Stimulated activated naive CD8-positive, alpha-beta T cell treated with anti-CD3 and anti-CD28 coated beads, Interleukin-15, Interleukin-2, amounts not matched to agents 100 ng/mL and 50 ng/mL, for 24 hours (primary cell): ENCODE data around the gene ZNF423.

ENCODE experiments used
- H3K27ac Mint-ChIP-seq: one replicate; pipeline ENCODE4 v1.8.0; 2021; ENCODE audit warnings: mild to moderate bottlenecking, mixed read lengths
- H3K27me3 Mint-ChIP-seq: one replicate; pipeline ENCODE4 v1.8.0; 2021; ENCODE audit warnings: mixed read lengths
- H3K36me3 Mint-ChIP-seq: one replicate; pipeline ENCODE4 v1.8.0; 2021; ENCODE audit warnings: low read depth, mixed read lengths
- H3K4me1 Mint-ChIP-seq: one replicate; pipeline ENCODE4 v1.8.0; 2021; ENCODE audit warnings: low read depth, mixed read lengths
- H3K4me3 Mint-ChIP-seq: one replicate; pipeline ENCODE4 v1.8.0; 2021; ENCODE audit warnings: mild to moderate bottlenecking, mixed read lengths
- H3K9me3 Mint-ChIP-seq: one replicate; pipeline ENCODE4 v1.8.0; 2021; ENCODE audit warnings: mixed read lengths

ZNF423 gene

DNA sequence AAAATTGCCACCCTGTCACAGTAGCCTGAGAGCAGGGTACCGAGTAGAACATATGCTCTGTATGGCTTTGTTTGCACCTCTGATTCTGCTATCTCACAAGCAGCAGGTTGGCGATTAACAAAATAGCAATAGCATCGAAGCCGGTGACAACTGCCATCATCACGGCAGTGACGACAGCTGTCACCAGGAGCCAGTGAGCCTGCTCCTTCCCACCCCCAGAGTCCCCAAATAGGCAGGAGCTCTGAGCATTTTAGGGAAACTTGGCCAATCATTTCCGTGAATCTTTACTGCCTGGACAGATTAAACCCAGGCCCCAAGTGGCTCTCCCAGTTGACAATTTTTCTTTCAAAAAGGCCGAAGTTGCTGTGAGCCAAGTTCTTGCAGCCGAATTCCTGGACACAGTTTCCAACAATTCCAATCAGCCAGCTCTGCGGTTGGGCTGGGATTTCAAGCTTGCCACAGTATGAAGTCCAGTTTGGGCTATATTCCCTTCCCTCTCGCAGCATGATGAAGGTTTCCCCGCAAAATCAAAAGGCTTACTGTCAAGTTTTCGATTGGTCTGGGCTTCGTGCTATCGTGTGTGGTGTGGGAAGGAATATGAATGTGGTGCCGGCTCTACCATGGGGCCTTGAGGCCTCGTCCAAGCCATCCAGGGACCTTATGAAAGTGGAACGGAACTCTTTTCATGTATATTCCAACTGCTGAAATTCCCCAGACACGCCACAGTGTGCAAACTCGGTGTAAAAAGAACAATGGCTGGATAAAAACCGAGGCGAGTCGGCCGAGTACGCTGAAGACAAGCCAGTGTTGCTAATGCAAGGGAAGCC is 295.7 kb downstream of the ZNF423 start:
- H3K4me3 Mint-ChIP-seq, result no peak overlapping the region
- H3K36me3 Mint-ChIP-seq, result no peaks in the 10 kb centered on the region
- H3K27ac Mint-ChIP-seq, result no peak overlapping the region
- no peaks in the 10 kb centered on the region for H3K27me3 Mint-ChIP-seq
- no peaks in the 10 kb centered on the region for H3K9me3 Mint-ChIP-seq
- no peaks in the 10 kb centered on the region for H3K4me1 Mint-ChIP-seq

DNA sequence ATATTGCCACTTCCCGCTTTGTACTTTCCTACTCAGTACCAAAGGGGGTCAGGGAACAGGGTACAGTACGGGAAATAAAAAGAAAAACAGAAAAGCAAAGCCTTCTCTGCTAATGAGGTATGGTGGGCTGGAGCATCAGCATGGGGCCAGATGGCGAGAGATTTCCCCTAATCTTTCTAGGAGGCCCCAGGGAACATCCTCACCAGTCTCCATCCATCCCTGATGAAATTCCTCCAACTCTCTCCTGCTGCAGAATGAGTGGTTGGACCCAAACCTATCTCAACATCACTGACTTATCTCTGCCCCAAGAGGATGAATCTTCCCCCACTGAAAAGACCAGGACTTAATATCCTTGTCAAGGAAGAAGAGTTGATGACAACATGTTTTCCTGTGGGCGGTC is 296.7 kb downstream of the ZNF423 start:
- H3K36me3 Mint-ChIP-seq, result no peaks in the 10 kb centered on the region
- no peak overlapping the region for H3K27ac Mint-ChIP-seq
- no peaks in the 10 kb centered on the region for H3K27me3 Mint-ChIP-seq
- H3K4me1 Mint-ChIP-seq, result no peaks in the 10 kb centered on the region
- H3K9me3 Mint-ChIP-seq, result no peaks in the 10 kb centered on the region
- no peak overlapping the region for H3K4me3 Mint-ChIP-seq

GRCh38 chr16:49558451-49558850 is 297.5 kb downstream of the ZNF423 start:
- H3K27ac Mint-ChIP-seq, result no peak overlapping the region
- H3K4me3 Mint-ChIP-seq, result no peak overlapping the region
- H3K27me3 Mint-ChIP-seq, result no peaks in the 10 kb centered on the region
- no peaks in the 10 kb centered on the region for H3K36me3 Mint-ChIP-seq
- H3K9me3 Mint-ChIP-seq, result no peaks in the 10 kb centered on the region
- H3K4me1 Mint-ChIP-seq, result no peaks in the 10 kb centered on the region

DNA sequence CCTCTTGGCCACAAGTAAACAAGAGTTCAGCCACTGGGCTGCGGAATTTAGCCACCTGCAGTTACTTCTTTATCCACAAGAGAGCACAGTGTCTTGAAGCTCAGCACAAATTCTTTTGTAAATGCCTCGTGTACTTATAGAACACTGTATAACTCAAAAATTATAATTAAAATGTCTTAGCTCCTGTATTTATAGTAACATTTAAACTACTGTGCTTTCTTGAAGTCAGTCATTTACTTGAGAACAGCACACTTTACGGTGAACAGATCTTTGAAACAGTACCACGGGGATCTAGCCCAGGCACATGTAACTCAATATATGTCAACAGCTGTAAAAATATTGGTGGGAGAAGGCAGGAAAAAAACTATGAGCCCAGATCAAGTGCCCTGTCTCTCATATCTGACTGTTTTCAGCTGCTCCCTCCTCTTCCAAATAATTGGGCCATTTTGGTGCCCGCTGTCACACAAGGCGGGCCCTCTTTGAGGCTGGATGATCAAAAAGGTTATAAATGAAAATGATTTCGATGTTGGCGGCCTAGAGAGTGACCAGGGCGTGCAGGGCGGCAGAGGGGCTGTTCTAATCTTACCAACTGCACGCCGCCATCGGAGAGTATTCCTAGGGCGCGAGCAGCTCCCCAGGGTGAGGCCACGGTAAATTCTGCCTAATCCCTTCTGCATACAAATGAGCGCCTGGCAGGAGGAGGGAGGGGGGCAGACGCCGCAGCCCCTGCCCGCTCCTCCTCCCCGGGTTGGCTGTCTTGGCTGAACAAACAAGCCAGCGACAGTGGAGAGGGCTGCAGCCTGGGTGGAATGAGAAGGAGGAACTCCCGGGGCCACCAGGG is 299.1 kb downstream of the ZNF423 start:
- Mint-ChIP-seq H3K36me3 (no peaks in the 10 kb centered on the region), H3K4me3 (no peak overlapping the region), H3K4me1 (no peaks in the 10 kb centered on the region), H3K9me3 (no peaks in the 10 kb centered on the region), H3K27me3 (no peaks in the 10 kb centered on the region), H3K27ac (no peak overlapping the region)

DNA sequence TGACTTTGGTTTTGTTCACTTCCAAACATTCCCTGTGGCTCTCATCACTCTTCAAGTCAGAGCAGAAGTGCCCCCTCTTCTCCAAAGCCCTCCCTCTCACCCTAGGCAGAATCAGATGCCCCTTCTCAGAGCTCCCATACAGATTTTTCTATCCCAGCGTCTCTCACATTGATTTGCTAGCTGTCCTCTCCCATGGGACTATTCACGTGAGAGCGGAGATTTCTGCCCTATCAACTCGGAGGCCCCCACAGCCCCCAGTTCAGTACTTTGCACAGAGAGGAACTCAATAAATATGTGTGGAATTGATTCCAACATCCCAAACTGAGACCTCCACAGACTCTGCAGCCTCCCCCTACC is 299.7 kb downstream of the ZNF423 start:
- Mint-ChIP-seq H3K27me3 (no peaks in the 10 kb centered on the region), H3K36me3 (no peaks in the 10 kb centered on the region), H3K4me1 (no peaks in the 10 kb centered on the region), H3K9me3 (no peaks in the 10 kb centered on the region), H3K27ac (no peak overlapping the region), H3K4me3 (no peak overlapping the region)

GRCh38 chr16:49554681-49555080 is 301.2 kb downstream of the ZNF423 start:
- Mint-ChIP-seq H3K27ac (no peak overlapping the region), H3K36me3 (no peaks in the 10 kb centered on the region), H3K9me3 (no peaks in the 10 kb centered on the region), H3K27me3 (no peaks in the 10 kb centered on the region), H3K4me3 (no peak overlapping the region), H3K4me1 (no peaks in the 10 kb centered on the region)

- Mint-ChIP-seq H3K27me3 (no peaks in the 10 kb centered on the region), H3K4me1 (no peaks in the 10 kb centered on the region), H3K36me3 (no peaks in the 10 kb centered on the region), H3K4me3 (no peak overlapping the region), H3K9me3 (no peaks in the 10 kb centered on the region), H3K27ac (no peak overlapping the region)
These were observed 303.5 kb downstream of the ZNF423 start for GRCh38 chr16:49552313-49552928.

- Mint-ChIP-seq H3K4me3 (no peak overlapping the region), H3K4me1 (no peaks in the 10 kb centered on the region), H3K27ac (no peak overlapping the region), H3K36me3 (no peaks in the 10 kb centered on the region), H3K9me3 (no peaks in the 10 kb centered on the region), H3K27me3 (no peaks in the 10 kb centered on the region)
These were observed 305.2 kb downstream of the ZNF423 start for GRCh38 chr16:49550666-49551065.

DNA sequence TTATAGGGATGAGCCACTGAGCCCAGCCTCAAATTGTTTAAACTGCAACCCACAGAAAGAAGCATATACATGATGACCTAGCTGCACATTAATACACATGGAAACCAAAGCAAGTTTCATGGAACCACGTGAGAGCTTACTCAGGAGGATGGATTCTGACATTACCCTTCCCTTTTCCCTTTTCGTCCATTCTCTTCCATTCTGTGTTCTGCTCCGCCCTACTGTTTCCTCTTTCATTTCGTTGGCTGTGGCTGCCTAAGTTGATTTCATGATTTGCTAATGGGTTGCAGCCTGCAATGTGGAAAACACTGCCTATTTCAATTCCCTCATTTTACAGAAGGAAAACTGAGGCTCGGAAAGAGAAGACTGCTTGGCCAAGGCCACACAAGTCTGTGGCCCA is 305.8 kb downstream of the ZNF423 start:
- no peaks in the 10 kb centered on the region for H3K9me3 Mint-ChIP-seq
- no peaks in the 10 kb centered on the region for H3K27me3 Mint-ChIP-seq
- no peaks in the 10 kb centered on the region for H3K4me1 Mint-ChIP-seq
- H3K27ac Mint-ChIP-seq, result no peak overlapping the region
- H3K36me3 Mint-ChIP-seq, result no peaks in the 10 kb centered on the region
- no peak overlapping the region for H3K4me3 Mint-ChIP-seq

GRCh38 chr16:49548325-49548970 is 307.5 kb downstream of the ZNF423 start:
- Mint-ChIP-seq H3K36me3 (no peaks in the 10 kb centered on the region), H3K4me1 (no peaks in the 10 kb centered on the region), H3K27ac (no peak overlapping the region), H3K9me3 (no peaks in the 10 kb centered on the region), H3K4me3 (no peak overlapping the region), H3K27me3 (no peaks in the 10 kb centered on the region)

DNA sequence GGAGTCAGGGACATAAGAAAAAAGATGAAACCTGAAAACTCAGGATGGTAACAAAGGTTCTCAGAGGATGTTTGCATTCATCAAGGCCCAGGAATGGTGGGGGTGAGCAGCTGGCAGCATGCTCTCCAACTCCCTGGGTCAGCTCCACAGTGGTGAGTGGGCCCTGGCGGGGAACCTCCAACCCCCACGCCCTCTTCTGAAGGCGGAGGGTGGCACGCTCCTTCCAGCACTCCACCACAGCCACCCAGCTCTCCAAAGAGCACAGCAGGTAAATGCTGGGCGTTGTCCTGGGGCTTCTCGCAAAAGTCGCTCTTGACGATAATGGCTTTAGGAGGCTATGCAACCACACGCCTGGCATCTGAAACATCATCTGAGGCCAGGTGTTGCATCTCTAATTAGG is 308.5 kb downstream of the ZNF423 start:
- no peak overlapping the region for H3K27ac Mint-ChIP-seq
- no peaks in the 10 kb centered on the region for H3K4me1 Mint-ChIP-seq
- no peak overlapping the region for H3K4me3 Mint-ChIP-seq

DNA sequence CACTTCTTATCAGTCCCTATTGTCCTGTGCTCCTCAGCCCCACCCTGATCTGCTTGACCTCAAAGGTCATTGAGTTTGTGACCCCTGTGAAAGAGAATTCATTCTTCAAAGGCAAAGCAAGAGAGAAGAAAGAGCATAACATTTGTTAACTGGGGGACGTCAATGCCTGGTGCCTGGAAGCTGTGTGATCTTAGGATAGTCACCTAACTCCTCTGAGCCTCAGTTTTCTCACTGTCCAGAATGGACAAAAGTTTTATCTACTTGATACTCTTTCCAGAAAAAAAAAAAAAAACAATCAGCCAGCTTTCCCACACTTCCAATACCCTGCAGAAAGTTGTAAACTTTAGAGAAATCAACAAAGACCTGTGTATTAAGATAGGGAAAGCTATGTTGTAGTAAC is 309.2 kb downstream of the ZNF423 start:
- Mint-ChIP-seq H3K9me3 (peaks cover under 1% of the 10 kb centered on the region), H3K36me3 (no peaks in the 10 kb centered on the region), H3K4me3 (no peak overlapping the region), H3K4me1 (no peaks in the 10 kb centered on the region), H3K27me3 (no peaks in the 10 kb centered on the region), H3K27ac (no peak overlapping the region)

More for the DNA sequence above, 308.5 kb downstream of the ZNF423 start:
- no peaks in the 10 kb centered on the region for H3K36me3 Mint-ChIP-seq
- no peaks in the 10 kb centered on the region for H3K27me3 Mint-ChIP-seq
- no peaks in the 10 kb centered on the region for H3K9me3 Mint-ChIP-seq

DNA sequence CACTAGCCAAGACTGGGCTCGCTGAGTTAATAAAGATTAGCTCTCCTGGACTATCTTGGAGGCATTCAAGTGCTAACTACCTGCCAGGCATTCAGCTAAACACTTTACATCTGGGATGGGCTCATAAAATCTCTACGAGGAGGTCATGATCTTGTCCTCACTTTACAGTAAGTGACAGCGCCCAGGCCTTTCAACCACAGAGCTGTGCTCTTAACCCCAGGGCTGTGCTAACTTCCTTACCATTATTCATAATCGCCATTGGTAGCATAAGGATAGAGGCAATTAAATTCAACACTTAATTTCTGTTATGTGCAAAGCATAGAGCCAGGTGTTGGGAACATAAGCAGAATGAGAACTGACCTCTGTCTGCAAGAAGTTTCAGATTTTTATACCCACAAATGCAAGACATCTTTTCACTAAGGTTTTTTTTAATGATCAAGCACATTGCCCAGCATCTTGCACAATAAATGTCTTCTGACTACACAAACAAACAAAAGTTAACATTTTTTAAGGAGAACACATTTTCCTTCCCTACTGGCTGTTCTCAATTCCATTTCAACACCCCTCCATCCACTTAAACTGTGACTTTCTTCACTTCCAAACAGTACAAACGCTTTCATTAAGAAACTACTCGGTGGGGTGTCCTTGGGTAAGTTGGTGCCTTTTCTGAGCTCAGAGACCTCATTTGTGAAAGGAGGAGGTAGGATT is 310.0 kb downstream of the ZNF423 start:
- no peak overlapping the region for H3K4me3 Mint-ChIP-seq
- no peaks in the 10 kb centered on the region for H3K4me1 Mint-ChIP-seq
- H3K27me3 Mint-ChIP-seq, result no peaks in the 10 kb centered on the region
- H3K36me3 Mint-ChIP-seq, result no peaks in the 10 kb centered on the region
- H3K9me3 Mint-ChIP-seq, result peaks cover 3% of the 10 kb centered on the region
- H3K27ac Mint-ChIP-seq, result no peak overlapping the region

- H3K27ac Mint-ChIP-seq, result no peak overlapping the region
- no peaks in the 10 kb centered on the region for H3K36me3 Mint-ChIP-seq
- H3K4me1 Mint-ChIP-seq, result no peaks in the 10 kb centered on the region
- no peak overlapping the region for H3K4me3 Mint-ChIP-seq
- H3K9me3 Mint-ChIP-seq, result peaks cover 3% of the 10 kb centered on the region
- H3K27me3 Mint-ChIP-seq, result no peaks in the 10 kb centered on the region
These were observed 310.7 kb downstream of the ZNF423 start for GRCh38 chr16:49545243-49545642.
